ENCODE data around the gene GRPR.

GRPR gene

DNA sequence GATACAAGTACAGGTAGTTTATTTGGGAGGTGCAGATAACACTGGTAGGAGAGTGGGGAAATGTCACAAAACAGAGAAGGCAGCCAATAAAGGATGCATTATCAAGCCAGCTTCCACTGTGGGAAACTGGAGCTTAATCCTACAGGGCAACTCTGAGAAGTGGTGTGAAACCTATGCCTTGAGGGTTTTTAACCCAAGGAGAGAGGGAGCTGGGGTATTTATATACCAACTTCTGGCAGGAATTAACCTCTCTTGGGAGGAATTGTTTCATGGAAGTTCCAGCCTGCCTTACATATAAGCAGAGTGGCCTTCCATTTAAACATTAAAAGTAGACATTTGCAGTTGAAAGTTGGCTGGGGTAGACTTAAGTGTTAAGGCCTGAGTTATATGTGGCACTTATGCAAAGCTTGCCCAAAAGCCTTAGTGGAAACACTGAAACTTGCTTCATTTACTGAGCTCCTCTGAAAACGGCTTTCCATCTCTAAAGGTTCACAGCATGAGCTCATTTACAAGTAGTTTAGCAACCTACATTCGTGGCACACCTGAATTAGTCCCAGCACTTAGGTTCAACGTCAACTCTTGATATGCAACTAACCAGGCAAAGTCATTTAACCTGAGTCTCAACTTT is 63.1 kb downstream of the GRPR start:
- no peak for DNase-seq

DNA sequence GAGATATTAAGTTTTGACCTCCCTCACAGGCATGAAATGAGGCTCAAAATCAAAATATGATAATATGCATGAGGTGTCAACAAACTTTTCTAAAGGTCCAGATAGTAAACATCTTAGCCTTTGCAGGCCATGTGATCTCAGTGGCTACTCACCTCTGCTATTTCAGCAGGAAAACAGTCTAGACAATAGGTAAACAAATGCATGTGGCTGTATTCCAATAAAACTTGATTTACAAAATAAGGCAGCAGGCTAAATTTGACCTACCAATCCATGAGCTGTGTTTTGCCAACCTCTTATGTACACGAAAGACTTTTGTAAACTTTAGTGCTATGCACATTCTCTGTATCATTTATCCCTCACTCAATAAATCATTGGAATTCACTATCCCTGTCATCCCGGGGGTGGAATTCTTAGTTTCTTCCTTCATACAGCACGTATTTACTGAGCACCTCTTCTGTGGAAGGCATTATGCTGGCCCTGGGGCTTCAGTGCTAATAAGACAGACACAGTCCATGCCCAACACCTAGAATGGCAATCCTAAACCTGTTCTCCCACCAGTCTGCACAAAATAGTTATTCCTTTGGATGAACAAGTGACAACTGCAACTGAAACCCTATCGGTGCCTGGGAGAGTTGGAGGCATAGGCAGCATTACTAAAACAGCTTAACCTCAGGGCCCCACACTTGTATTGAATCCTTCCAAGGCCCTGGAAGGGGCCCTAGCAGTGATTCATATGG is 63.8 kb downstream of the GRPR start:
- no peak for DNase-seq

DNA sequence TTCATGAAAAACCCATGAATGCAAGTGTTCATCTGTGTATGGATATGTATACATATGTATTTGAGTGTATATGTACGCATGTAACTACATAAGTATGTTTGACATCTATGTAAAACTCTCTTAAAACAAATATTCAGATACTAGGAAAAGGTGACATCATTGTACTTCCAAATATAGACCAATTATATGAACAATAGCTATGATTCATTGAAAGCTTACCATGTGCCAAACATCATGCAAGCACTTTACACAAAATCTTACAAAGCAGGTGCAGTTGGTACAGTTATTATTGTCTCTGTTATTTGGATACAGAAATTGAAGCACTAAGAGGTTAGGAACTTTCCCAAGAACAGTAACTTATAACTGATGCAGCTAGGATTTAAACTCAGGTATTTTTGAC is 65.3 kb downstream of the GRPR start:
- DNase-seq: no peak

DNA sequence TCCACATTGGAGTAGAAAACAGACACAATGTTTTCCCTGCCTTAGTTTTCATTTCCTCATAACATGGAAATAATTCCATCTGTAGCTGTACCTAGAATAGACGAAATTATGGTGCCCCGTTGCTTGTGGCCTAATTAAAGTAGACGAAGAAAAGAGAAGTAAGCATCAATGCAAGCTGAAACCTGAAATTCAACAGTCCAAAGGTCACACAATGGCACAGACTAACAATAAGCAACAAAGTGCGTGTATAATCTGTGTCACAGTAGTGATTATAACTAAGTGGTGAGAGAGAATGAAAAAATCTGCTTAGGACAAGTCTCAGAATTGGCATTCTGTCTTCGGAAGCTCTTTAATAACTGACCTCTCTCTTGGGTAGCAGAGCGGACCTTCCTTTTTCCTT is 68.2 kb downstream of the GRPR start:
- no peak for DNase-seq

DNA sequence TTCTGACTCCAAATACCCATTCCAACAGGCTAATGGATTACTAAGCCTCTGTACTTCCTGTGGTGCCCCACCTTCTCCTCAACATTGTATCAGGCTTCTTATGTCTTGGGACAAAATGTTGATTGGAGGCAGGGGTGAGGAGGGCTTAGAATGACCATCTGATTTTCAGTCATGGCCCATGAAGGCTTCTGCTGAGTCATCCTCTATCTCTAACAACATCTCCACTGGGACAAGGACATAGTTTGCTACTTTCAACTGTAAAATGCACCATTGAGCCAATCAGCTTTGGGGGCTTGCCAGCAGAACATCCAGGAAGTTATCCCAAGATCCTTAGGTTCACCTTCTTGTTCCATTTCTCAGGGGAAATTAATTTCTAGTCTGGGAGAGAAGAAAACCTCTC is 73.5 kb downstream of the GRPR start:
- no peak for DNase-seq

DNA sequence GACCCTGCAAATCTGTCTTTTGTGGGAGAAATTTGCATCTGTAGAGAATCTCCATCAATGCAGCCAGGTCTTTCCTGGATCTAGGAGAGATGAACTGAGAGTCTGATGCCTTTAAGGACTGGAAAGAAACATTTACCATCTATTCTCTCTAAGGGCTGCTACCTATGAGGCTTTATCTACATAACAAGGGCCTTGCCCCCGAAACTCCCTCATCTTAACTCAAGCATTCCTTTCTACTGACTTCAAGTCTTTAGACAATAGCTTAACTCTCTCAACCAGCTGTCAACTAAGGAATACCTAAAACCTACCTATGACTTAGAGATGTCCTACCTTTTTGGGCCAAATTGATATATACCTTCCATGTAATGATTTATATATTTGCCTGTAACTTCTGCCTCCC is 76.0 kb downstream of the GRPR start:
- DNase-seq: no peak

DNA sequence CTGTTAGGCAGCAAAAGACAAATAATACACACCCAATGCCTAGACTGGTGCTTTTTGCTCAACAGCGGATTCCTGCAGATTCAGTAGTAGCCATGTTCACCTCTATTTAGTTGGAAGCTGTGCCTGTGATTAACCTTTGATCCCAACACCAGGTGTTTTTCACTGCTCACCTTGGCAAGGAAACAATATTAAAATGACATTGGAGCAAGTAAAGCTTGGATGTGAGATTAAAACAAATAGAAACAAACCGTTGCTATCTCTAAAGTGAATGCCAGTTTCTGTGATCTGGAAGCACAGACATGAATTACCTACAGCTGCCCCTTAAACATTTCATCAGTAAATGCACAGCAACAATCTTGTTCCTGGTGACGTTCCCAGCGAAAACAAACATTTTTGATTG is 79.6 kb downstream of the GRPR start:
- DNase-seq: no peak

All from NCI-H510A treated with DMSO at 0.1 percent for 48 hours (cell line).